Measurements from ENCODE around the gene ROM1.
"Not testable (repeated sequence)": the region's sequence is repeated elsewhere in the genome, so short reads cannot be mapped to it uniquely, and the experiment has no call there.

The ROM1 gene

GRCh38 chr11:62612366-62613290 lies at the start of gene ROM1, which contains the start of gene EML3:
Gene ROM1 (plus strand): TSS chr11:62613257. CDS start chr11:62613282, 25 bp downstream.
Gene EML3 (minus strand): TSS chr11:62612775. CDS start chr11:62612457, 318 bp downstream.
- Histone ChIP-seq H3K9me3 (replicated peaks in 1 of 11) (no peaks in the 10 kb centered on the region), H3K36me3 (peaks cover 15 to 66% (median 33%) of the 10 kb centered on the region in 11 experiments), H3K4me1 (peaks cover 43 to 65% (median 48%) of the 10 kb centered on the region in 10 experiments), H4K20me1 (peaks cover 0 to 19% (median 0%) of the 10 kb centered on the region in 11 experiments; a peak in 2 of 22 replicates), H3K9ac (peak within 1 kb of the TSS; percentile 84 to 94 (median 90)), H3K27ac (peak within 1 kb of the TSS; percentile 72 to 91 (median 83)), H3K4me3 (peak within 1 kb of the TSS; percentile 69 to 89 (median 74)), H3K4me2 (peak within 1 kb of the TSS; percentile 91 to 100 (median 98)), H3K27me3 (no peaks in the 10 kb centered on the region)
- no peak for TF ChIP-seq Cebpa-rat (IDR thresholded peaks at IDR 0.05)

GRCh38 chr11:62565100-62565802 lies 47.8 kb upstream of the ROM1 start:
- H3K4me1 ChIP-seq: peaks cover 5 to 75% (median 21%) of the 10 kb centered on the region in 10 experiments; a peak in 17 of 20 replicates
- H3K9ac ChIP-seq: peak overlapping the region in 7 of 11 experiments; percentile 2 to 53 (median 26); a peak in 7 of 22 replicates
- H4K20me1 ChIP-seq: peaks cover 70 to 100% (median 100%) of the 10 kb centered on the region in 11 experiments
- H3K27me3 ChIP-seq: no peaks in the 10 kb centered on the region
- no peak overlapping the region for H3K27ac ChIP-seq
- no peaks in the 10 kb centered on the region for H3K9me3 ChIP-seq (replicated peaks in 1 of 11)
- no peak for TF ChIP-seq Cebpa-rat (IDR thresholded peaks at IDR 0.05)
- H3K4me2 ChIP-seq: no peak overlapping the region; a peak in 2 of 22 replicates
- H3K4me3 ChIP-seq: no peak overlapping the region
- peaks cover 96 to 100% (median 100%) of the 10 kb centered on the region in 11 experiments for H3K36me3 ChIP-seq

GRCh38 chr11:62566247-62566646 lies 46.8 kb upstream of the ROM1 start:
- peaks cover 98 to 100% (median 100%) of the 10 kb centered on the region in 11 experiments for H3K36me3 ChIP-seq
- H3K4me3 ChIP-seq: no peak overlapping the region
- H3K4me1 ChIP-seq: peaks cover 14 to 75% (median 25%) of the 10 kb centered on the region in 10 experiments
- peak overlapping the region in 8 of 11 experiments; percentile 13 to 53 (median 30); a peak in 10 of 22 replicates for H3K9ac ChIP-seq
- H3K4me2 ChIP-seq: no peak overlapping the region; a peak in 2 of 22 replicates
- H3K27ac ChIP-seq: no peak overlapping the region
- H3K9me3 ChIP-seq (replicated peaks in 1 of 11): no peaks in the 10 kb centered on the region
- no peak for TF ChIP-seq Cebpa-rat (IDR thresholded peaks at IDR 0.05)
- H4K20me1 ChIP-seq: peaks cover 70 to 100% (median 100%) of the 10 kb centered on the region in 11 experiments
- no peaks in the 10 kb centered on the region for H3K27me3 ChIP-seq

GRCh38 chr11:62567018-62567633 lies 45.9 kb upstream of the ROM1 start:
- no peak for TF ChIP-seq Cebpa-rat (IDR thresholded peaks at IDR 0.05)
- H3K36me3 ChIP-seq: peaks cover 98 to 100% (median 100%) of the 10 kb centered on the region in 11 experiments
- H3K4me1 ChIP-seq: peaks cover 23 to 81% (median 30%) of the 10 kb centered on the region in 10 experiments
- no peak overlapping the region for H3K4me3 ChIP-seq
- H3K9me3 ChIP-seq (replicated peaks in 1 of 11): no peaks in the 10 kb centered on the region
- peaks cover 78 to 100% (median 100%) of the 10 kb centered on the region in 11 experiments for H4K20me1 ChIP-seq
- peak overlapping the region in 8 of 11 experiments; percentile 6 to 53 (median 40); a peak in 8 of 22 replicates for H3K9ac ChIP-seq
- no peaks in the 10 kb centered on the region for H3K27me3 ChIP-seq
- H3K4me2 ChIP-seq: peak overlapping the region in 2 of 11 experiments; percentile 1 to 6; a peak in 3 of 22 replicates
- no peak overlapping the region for H3K27ac ChIP-seq

GRCh38 chr11:62569611-62570010 lies 43.4 kb upstream of the ROM1 start:
- peaks cover 75 to 89% (median 84%) of the 10 kb centered on the region in 11 experiments for H4K20me1 ChIP-seq
- peak overlapping the region in 8 of 11 experiments; percentile 92 to 99 (median 98); a peak in 14 of 22 replicates for H3K4me2 ChIP-seq
- no peak overlapping the region for H3K27ac ChIP-seq
- peak overlapping the region; percentile 21 to 98 (median 50); a peak in 17 of 22 replicates for H3K9ac ChIP-seq
- no peak for TF ChIP-seq Cebpa-rat (IDR thresholded peaks at IDR 0.05)
- H3K4me1 ChIP-seq: peaks cover 31 to 72% (median 39%) of the 10 kb centered on the region in 10 experiments
- peaks cover 79 to 86% (median 82%) of the 10 kb centered on the region in 11 experiments for H3K36me3 ChIP-seq
- peak overlapping the region in 1 of 10 experiments; percentile 48; a peak in 1 of 20 replicates for H3K4me3 ChIP-seq
- H3K27me3 ChIP-seq: no peaks in the 10 kb centered on the region
- no peaks in the 10 kb centered on the region for H3K9me3 ChIP-seq (replicated peaks in 1 of 11)

- H3K27ac ChIP-seq; H3K9me3 ChIP-seq (replicated peaks in 1 of 11); H3K27me3 ChIP-seq: not testable (repeated sequence)
- peaks cover 43 to 80% (median 52%) of the 10 kb centered on the region in 10 experiments for H3K4me1 ChIP-seq
- H3K4me2 ChIP-seq: peak overlapping the region; percentile 92 to 99 (median 96); a peak in 21 of 22 replicates
- peaks cover 69 to 82% (median 75%) of the 10 kb centered on the region in 11 experiments for H3K36me3 ChIP-seq
- H3K9ac ChIP-seq: peak overlapping the region; percentile 14 to 98 (median 94); a peak in 16 of 22 replicates
- H4K20me1 ChIP-seq: peaks cover 63 to 76% (median 71%) of the 10 kb centered on the region in 11 experiments; a peak in 21 of 22 replicates
- peak overlapping the region in 4 of 10 experiments; percentile 85 to 97 (median 94); a peak in 5 of 20 replicates for H3K4me3 ChIP-seq
These were observed 42.2 kb upstream of the ROM1 start for GRCh38 chr11:62570903-62571302.

- Histone ChIP-seq H3K36me3 (peaks cover 69 to 82% (median 75%) of the 10 kb centered on the region in 11 experiments), H3K27ac (peak overlapping the region in 1 of 11 experiments; percentile 89; a peak in 1 of 22 replicates), H3K9ac (peak overlapping the region; percentile 92 to 98 (median 95); a peak in 20 of 22 replicates), H3K4me3 (peak overlapping the region in 7 of 10 experiments; percentile 85 to 99 (median 94); a peak in 10 of 20 replicates), H3K4me2 (peak overlapping the region; percentile 92 to 99 (median 96)), H4K20me1 (peaks cover 58 to 70% (median 65%) of the 10 kb centered on the region in 11 experiments; a peak in 21 of 22 replicates), H3K4me1 (peaks cover 44 to 80% (median 55%) of the 10 kb centered on the region in 10 experiments)
- H3K9me3 ChIP-seq (replicated peaks in 1 of 11); H3K27me3 ChIP-seq: not testable (repeated sequence)
These were observed 41.6 kb upstream of the ROM1 start for GRCh38 chr11:62571493-62571892.

GRCh38 chr11:62572431-62572830 lies 40.6 kb upstream of the ROM1 start:
- Histone ChIP-seq H3K4me3 (peak overlapping the region; percentile 82 to 100 (median 94)), H3K9me3 (replicated peaks in 1 of 11) (no peaks in the 10 kb centered on the region), H3K27ac (peak overlapping the region; percentile 80 to 94 (median 90); a peak in 21 of 22 replicates), H4K20me1 (peaks cover 48 to 61% (median 55%) of the 10 kb centered on the region in 11 experiments; a peak in 21 of 22 replicates), H3K4me1 (peaks cover 44 to 80% (median 56%) of the 10 kb centered on the region in 10 experiments), H3K4me2 (peak overlapping the region; percentile 92 to 99 (median 96)), H3K27me3 (no peaks in the 10 kb centered on the region), H3K9ac (peak overlapping the region; percentile 92 to 98 (median 95)), H3K36me3 (peaks cover 69 to 82% (median 75%) of the 10 kb centered on the region in 11 experiments)
- TF ChIP-seq Cebpa-rat (IDR thresholded peaks at IDR 0.05): no peak

Data from BLaER1 treated with 17β-estradiol and CSF1 and Interleukin-3, amounts not matched to agents 10 nM and 100 nM (cell line).